GM23338 (cell line): ENCODE measurements around the gene ST7L. TPM values are rescaled to one million over a fixed set of nuclear protein-coding genes. Genes with fewer than 3 reads are reported as not detected.

Experiments used
- ATAC-seq: fragments of 200-7000 bp; cut with Tn5 transposase; 3 replicates; pipeline ENCODE4 v1.9.1; 2020
- DNase-seq: peaks from one replicate; pipeline ENCODE4 v3.0.0-alpha.2; 2015; ENCODE audit warnings: low spot score
- H2AFZ ChIP-seq: fragments of 200-600 bp; sonication (generic); 2 replicates; pipeline ENCODE4 v1.8.0; 2016; ENCODE audit warnings: antibody characterized with exemption, mild to moderate bottlenecking, moderate library complexity
- H3F3A ChIP-seq: fragments of 200-600 bp; sonication (generic); replicated peaks from 2 replicates; pipeline ENCODE4 v1.8.0; 2017; ENCODE audit warnings: antibody characterized with exemption, mixed run types, low read depth
- H3K27ac ChIP-seq: fragments of 200-600 bp; sonication (generic); 2 replicates; pipeline ENCODE4 v1.6.1; 2016; ENCODE audit warnings: low read depth
- H3K27me3 ChIP-seq: fragments of 200-600 bp; sonication (generic); 2 replicates; pipeline ENCODE4 v1.8.0; 2016; ENCODE audit warnings: mild to moderate bottlenecking, mixed run types, moderate library complexity; ENCODE audit not compliant: insufficient read depth
- H3K36me3 ChIP-seq: fragments of 200-600 bp; sonication (generic); 2 replicates; pipeline ENCODE4 v1.8.0; 2016; ENCODE audit warnings: mild to moderate bottlenecking; ENCODE audit not compliant: insufficient read depth
- H3K4me1 ChIP-seq: fragments of 200-600 bp; sonication (generic); 2 replicates; pipeline ENCODE4 v1.8.0; 2016; ENCODE audit warnings: mild to moderate bottlenecking, moderate library complexity; ENCODE audit not compliant: insufficient read depth
- H3K4me2 ChIP-seq: fragments of 200-600 bp; sonication (generic); 2 replicates; pipeline ENCODE4 v1.7.1; 2017; ENCODE audit warnings: mixed run types
- H3K4me3 ChIP-seq: fragments of 200-600 bp; sonication (generic); 2 replicates; pipeline ENCODE4 v1.6.1; 2016; ENCODE audit warnings: mixed run types
- H3K79me2 ChIP-seq: fragments of 200-600 bp; sonication (generic); replicated peaks from 2 replicates; pipeline ENCODE4 v1.8.0; 2017; ENCODE audit warnings: mild to moderate bottlenecking; ENCODE audit not compliant: insufficient read depth
- H3K9me2 ChIP-seq: fragments of 200-600 bp; sonication (generic); 2 replicates; pipeline ENCODE4 v1.8.0; 2017; ENCODE audit not compliant: insufficient read depth
- H4K20me1 ChIP-seq: fragments of 200-600 bp; sonication (generic); replicated peaks from 2 replicates; pipeline ENCODE4 v1.8.0; 2017; ENCODE audit warnings: mild to moderate bottlenecking; ENCODE audit not compliant: insufficient read depth
- H3K27ac Mint-ChIP-seq: 2 replicates; pipeline ENCODE4 v1.8.0; 2020; ENCODE audit warnings: inconsistent platforms, mild to moderate bottlenecking, moderate library complexity, mixed read lengths
- H3K27me3 Mint-ChIP-seq: 3 replicates; pipeline ENCODE4 v1.8.0; 2022; ENCODE audit warnings: low read depth, mild to moderate bottlenecking, moderate library complexity, mixed read lengths, inconsistent platforms; ENCODE audit not compliant: insufficient read depth, poor library complexity
- H3K36me3 Mint-ChIP-seq: 3 replicates; pipeline ENCODE4 v1.8.0; 2021; ENCODE audit warnings: low read depth, mild to moderate bottlenecking, inconsistent platforms, moderate library complexity, mixed read lengths
- H3K4me1 Mint-ChIP-seq: 3 replicates; pipeline ENCODE4 v1.8.0; 2020; ENCODE audit warnings: mild to moderate bottlenecking, inconsistent platforms, mixed read lengths
- H3K4me3 Mint-ChIP-seq: 3 replicates; pipeline ENCODE4 v1.8.0; 2021; ENCODE audit warnings: moderate library complexity, mild to moderate bottlenecking, inconsistent platforms, mixed read lengths
- H3K9me3 Mint-ChIP-seq: 3 replicates; pipeline ENCODE4 v1.8.0; 2020; ENCODE audit warnings: moderate library complexity, mild to moderate bottlenecking, inconsistent platforms, mixed read lengths
- CREB1 ChIP-seq: fragments of 250-450 bp; sonication (Bioruptor Pico); IDR thresholded peaks from 2 replicates; pipeline ENCODE4 v1.5.0; 2020; ENCODE audit warnings: low read depth, mild to moderate bottlenecking, moderate library complexity
- CTCF ChIP-seq, 2 experiments: fragments of 200-600 bp in 1 of 2; sonication (generic) in 1 of 2; conservative IDR thresholded peaks; 2 replicates each; pipeline versions ENCODE4 v1.5.1 to v1.6.1; 2016 to 2017; ENCODE audit warnings: antibody characterized with exemption in 2 of 2, low read depth in 2 of 2, mild to moderate bottlenecking in 2 of 2, moderate library complexity in 1 of 2
- ETS1 ChIP-seq: IDR thresholded peaks from 2 replicates; pipeline ENCODE4 v1.6.1; 2016; ENCODE audit warnings: antibody characterized with exemption
- EZH2 ChIP-seq: fragments of 200-600 bp; sonication (generic); IDR thresholded peaks from one replicate; pipeline ENCODE4 v1.8.0; 2017; ENCODE audit warnings: antibody characterized with exemption, mild to moderate bottlenecking, low read depth; ENCODE audit not compliant: unreplicated experiment
- EZH2phosphoT487 ChIP-seq: fragments of 200-600 bp; sonication (generic); IDR thresholded peaks from one replicate; pipeline ENCODE4 v1.8.1; 2018; ENCODE audit warnings: antibody characterized with exemption; ENCODE audit not compliant: unreplicated experiment
- JUNB ChIP-seq: IDR thresholded peaks from one replicate; pipeline ENCODE4 v1.6.1; 2016; ENCODE audit warnings: antibody characterized with exemption; ENCODE audit not compliant: unreplicated experiment
- NANOG ChIP-seq: IDR thresholded peaks from 2 replicates; pipeline ENCODE4 v1.6.1; 2016; ENCODE audit warnings: antibody characterized with exemption, borderline replicate concordance
- POLR2AphosphoS5 ChIP-seq: IDR thresholded peaks from 2 replicates; pipeline ENCODE4 v1.6.1; 2016; ENCODE audit warnings: antibody characterized with exemption, low read depth
- REST ChIP-seq: IDR thresholded peaks from one replicate; pipeline ENCODE4 v1.6.1; 2018; ENCODE audit warnings: antibody characterized with exemption; ENCODE audit not compliant: unreplicated experiment
- STAT1 ChIP-seq: IDR thresholded peaks from one replicate; pipeline ENCODE4 v1.6.1; 2016; ENCODE audit warnings: antibody characterized with exemption; ENCODE audit not compliant: unreplicated experiment
- ZNF114 ChIP-seq: fragments of 250-450 bp; sonication (Bioruptor Pico); IDR thresholded peaks from 2 replicates; pipeline ENCODE4 v1.5.0; 2020; ENCODE audit warnings: mild to moderate bottlenecking, moderate library complexity
- ZNF331 ChIP-seq: fragments of 250-450 bp; sonication (Bioruptor Pico); IDR thresholded peaks from 2 replicates; pipeline ENCODE4 v1.5.0; 2020; ENCODE audit warnings: low read depth, mild to moderate bottlenecking, moderate library complexity
- polyA plus RNA-seq: library from polyadenylated mRNA; unstranded; fragments of >200 nt; fragmentation: Nextera tagmentation; extraction: Ambion mirVana; gene quantifications from 2 replicates; pipeline ENCODE4 v1.2.1, GENCODE V29; 2016
- total RNA-seq: library from RNA; depleted of rRNA; stranded (reverse); fragments of >200 nt; shearing (Covaris generic); gene quantifications from 2 replicates; pipeline ENCODE4 v1.2.3, GENCODE V29; 2014
- TF ChIP-seq, protein P1 (sequence below): fragments of 250-450 bp; sonication (Bioruptor Pico); IDR thresholded peaks from 2 replicates; pipeline ENCODE4 v1.5.0; 2020; ENCODE audit warnings: mild to moderate bottlenecking, moderate library complexity

Gene ST7L
- total and polyA plus RNA-seq, 2 experiments from 2014 or later = 18.2 to 21.0 TPM

DNA sequence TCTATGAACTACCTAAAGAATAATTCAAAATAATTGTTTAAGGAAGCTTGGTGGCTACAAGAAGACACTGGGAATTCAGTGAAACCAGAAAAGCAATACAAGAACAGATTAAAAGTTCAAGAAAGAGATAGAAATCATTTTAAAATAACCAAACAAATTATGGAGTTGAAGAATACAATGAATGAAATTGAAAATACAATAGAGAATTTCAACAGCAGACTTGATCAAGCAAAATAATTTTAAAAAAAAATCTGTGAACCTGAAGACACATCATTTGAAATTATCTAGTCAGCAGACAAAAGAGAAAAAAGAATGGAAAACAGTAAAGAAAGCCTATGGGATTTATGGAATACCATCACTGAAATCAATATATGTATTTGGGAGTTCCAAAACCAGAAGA, 141.4 kb downstream of the ST7L start:
- no peak overlapping the region for H3K27ac Mint-ChIP-seq
- H3K4me2 ChIP-seq = no peak overlapping the region
- H2AFZ ChIP-seq = no peak overlapping the region
- H3K27ac ChIP-seq = no peak overlapping the region
- peaks cover 32% of the 10 kb centered on the region for H3K9me3 Mint-ChIP-seq
- no peak overlapping the region for H3K4me3 Mint-ChIP-seq
- no peak overlapping the region for H3K4me3 ChIP-seq
- H3K4me1 Mint-ChIP-seq = peaks cover 3% of the 10 kb centered on the region; the same call in 2 of the 3 replicates
- no peaks in the 10 kb centered on the region for H3K27me3 ChIP-seq
- TF ChIP-seq STAT1 (no peak), POLR2AphosphoS5 (no peak), EZH2 (no peak), CREB1 (CRISPR knock-in tag) (no peak), CTCF (conservative IDR thresholded peaks at IDR 0.05; ENCODE audit: low read depth in 2 of 2) (no peak), ZNF331 (CRISPR knock-in tag) (no peak), EZH2phosphoT487 (no peak), ZNF114 (CRISPR knock-in tag) (no peak), NANOG (no peak), ETS1 (no peak), JUNB (no peak), REST (no peak)
- TF ChIP-seq, protein P1, sequence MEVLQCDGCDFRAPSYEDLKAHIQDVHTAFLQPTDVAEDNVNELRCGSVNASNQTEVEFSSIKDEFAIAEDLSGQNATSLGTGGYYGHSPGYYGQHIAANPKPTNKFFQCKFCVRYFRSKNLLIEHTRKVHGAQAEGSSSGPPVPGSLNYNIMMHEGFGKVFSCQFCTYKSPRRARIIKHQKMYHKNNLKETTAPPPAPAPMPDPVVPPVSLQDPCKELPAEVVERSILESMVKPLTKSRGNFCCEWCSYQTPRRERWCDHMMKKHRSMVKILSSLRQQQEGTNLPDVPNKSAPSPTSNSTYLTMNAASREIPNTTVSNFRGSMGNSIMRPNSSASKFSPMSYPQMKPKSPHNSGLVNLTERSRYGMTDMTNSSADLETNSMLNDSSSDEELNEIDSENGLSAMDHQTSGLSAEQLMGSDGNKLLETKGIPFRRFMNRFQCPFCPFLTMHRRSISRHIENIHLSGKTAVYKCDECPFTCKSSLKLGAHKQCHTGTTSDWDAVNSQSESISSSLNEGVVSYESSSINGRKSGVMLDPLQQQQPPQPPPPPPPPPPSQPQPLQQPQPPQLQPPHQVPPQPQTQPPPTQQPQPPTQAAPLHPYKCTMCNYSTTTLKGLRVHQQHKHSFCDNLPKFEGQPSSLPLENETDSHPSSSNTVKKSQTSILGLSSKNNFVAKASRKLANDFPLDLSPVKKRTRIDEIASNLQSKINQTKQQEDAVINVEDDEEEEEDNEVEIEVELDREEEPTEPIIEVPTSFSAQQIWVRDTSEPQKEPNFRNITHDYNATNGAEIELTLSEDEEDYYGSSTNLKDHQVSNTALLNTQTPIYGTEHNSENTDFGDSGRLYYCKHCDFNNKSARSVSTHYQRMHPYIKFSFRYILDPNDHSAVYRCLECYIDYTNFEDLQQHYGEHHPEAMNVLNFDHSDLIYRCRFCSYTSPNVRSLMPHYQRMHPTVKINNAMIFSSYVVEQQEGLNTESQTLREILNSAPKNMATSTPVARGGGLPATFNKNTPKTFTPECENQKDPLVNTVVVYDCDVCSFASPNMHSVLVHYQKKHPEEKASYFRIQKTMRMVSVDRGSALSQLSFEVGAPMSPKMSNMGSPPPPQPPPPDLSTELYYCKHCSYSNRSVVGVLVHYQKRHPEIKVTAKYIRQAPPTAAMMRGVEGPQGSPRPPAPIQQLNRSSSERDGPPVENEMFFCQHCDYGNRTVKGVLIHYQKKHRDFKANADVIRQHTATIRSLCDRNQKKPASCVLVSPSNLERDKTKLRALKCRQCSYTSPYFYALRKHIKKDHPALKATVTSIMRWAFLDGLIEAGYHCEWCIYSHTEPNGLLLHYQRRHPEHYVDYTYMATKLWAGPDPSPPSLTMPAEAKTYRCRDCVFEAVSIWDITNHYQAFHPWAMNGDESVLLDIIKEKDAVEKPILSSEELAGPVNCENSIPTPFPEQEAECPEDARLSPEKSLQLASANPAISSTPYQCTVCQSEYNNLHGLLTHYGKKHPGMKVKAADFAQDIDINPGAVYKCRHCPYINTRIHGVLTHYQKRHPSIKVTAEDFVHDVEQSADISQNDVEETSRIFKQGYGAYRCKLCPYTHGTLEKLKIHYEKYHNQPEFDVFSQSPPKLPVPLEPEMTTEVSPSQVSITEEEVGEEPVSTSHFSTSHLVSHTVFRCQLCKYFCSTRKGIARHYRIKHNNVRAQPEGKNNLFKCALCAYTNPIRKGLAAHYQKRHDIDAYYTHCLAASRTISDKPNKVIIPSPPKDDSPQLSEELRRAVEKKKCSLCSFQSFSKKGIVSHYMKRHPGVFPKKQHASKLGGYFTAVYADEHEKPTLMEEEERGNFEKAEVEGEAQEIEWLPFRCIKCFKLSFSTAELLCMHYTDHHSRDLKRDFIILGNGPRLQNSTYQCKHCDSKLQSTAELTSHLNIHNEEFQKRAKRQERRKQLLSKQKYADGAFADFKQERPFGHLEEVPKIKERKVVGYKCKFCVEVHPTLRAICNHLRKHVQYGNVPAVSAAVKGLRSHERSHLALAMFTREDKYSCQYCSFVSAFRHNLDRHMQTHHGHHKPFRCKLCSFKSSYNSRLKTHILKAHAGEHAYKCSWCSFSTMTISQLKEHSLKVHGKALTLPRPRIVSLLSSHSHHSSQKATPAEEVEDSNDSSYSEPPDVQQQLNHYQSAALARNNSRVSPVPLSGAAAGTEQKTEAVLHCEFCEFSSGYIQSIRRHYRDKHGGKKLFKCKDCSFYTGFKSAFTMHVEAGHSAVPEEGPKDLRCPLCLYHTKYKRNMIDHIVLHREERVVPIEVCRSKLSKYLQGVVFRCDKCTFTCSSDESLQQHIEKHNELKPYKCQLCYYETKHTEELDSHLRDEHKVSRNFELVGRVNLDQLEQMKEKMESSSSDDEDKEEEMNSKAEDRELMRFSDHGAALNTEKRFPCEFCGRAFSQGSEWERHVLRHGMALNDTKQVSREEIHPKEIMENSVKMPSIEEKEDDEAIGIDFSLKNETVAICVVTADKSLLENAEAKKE (CRISPR knock-in tag) = no peak
- H3F3A ChIP-seq = no peaks in the 10 kb centered on the region
- DNase-seq (no peak), ATAC-seq (no peak)
- H3K36me3 ChIP-seq = no peaks in the 10 kb centered on the region
- no peaks in the 10 kb centered on the region for H4K20me1 ChIP-seq
- H3K4me1 ChIP-seq = no peaks in the 10 kb centered on the region
- H3K9me2 ChIP-seq = peaks cover 9% of the 10 kb centered on the region; the same call in 1 of the 2 replicates
- H3K79me2 ChIP-seq = no peaks in the 10 kb centered on the region
- H3K36me3 Mint-ChIP-seq = peaks cover 9% of the 10 kb centered on the region
- peaks cover 2% of the 10 kb centered on the region for H3K27me3 Mint-ChIP-seq
